Neural progenitor cell (in vitro differentiated cells): Measurements from ENCODE around the gene E2F1. TPM values are rescaled to one million over a fixed set of nuclear protein-coding genes. Genes with fewer than 3 reads are reported as not detected.
"Not testable (repeated sequence)": the region's sequence is repeated elsewhere in the genome, so short reads cannot be mapped to it uniquely, and the experiment has no call there.

Experiments
- DNase-seq: peaks from one replicate; pipeline ENCODE4 v3.0.0-alpha.2; 2016; ENCODE audit warnings: low spot score
- H2AFZ ChIP-seq: fragments of 200-600 bp; sonication (generic); replicated peaks from 2 replicates; pipeline ENCODE4 v1.6.1; 2016; ENCODE audit warnings: antibody characterized with exemption
- H3F3A ChIP-seq: fragments of 200-600 bp; sonication (generic); 2 replicates; pipeline ENCODE4 v1.6.1; 2016; ENCODE audit warnings: antibody characterized with exemption, low read depth
- H3K27ac ChIP-seq: fragments of 200-600 bp; sonication (generic); 2 replicates; pipeline ENCODE4 v1.5.1; 2016; ENCODE audit warnings: mild to moderate bottlenecking
- H3K27me3 ChIP-seq: fragments of 200-600 bp; sonication (generic); 2 replicates; pipeline ENCODE4 v1.6.1; 2016; ENCODE audit warnings: mild to moderate bottlenecking, moderate library complexity
- H3K36me3 ChIP-seq: fragments of 200-600 bp; sonication (generic); 2 replicates; pipeline ENCODE4 v1.5.1; 2016
- H3K4me1 ChIP-seq: fragments of 200-600 bp; sonication (generic); 2 replicates; pipeline ENCODE4 v1.6.1; 2016; ENCODE audit warnings: mixed run types
- H3K4me2 ChIP-seq: fragments of 200-600 bp; sonication (generic); 2 replicates; pipeline ENCODE4 v1.6.1; 2016
- H3K4me3 ChIP-seq: fragments of 200-600 bp; sonication (generic); 2 replicates; pipeline ENCODE4 v1.5.1; 2016
- H3K79me2 ChIP-seq: fragments of 200-600 bp; sonication (generic); 2 replicates; pipeline ENCODE4 v1.6.1; 2016; ENCODE audit warnings: low read depth
- H3K9ac ChIP-seq: fragments of 200-600 bp; sonication (generic); 2 replicates; pipeline ENCODE4 v1.6.1; 2016
- H3K9me3 ChIP-seq: fragments of 200-600 bp; sonication (generic); 2 replicates; pipeline ENCODE4 v1.5.1; 2016; ENCODE audit warnings: low read depth
- H4K20me1 ChIP-seq: fragments of 200-600 bp; sonication (generic); 2 replicates; pipeline ENCODE4 v1.6.1; 2016; ENCODE audit warnings: low read depth
- H3K27ac Mint-ChIP-seq: 3 replicates; pipeline ENCODE4 v1.8.0; 2021; ENCODE audit warnings: mixed read lengths
- H3K27me3 Mint-ChIP-seq: 2 replicates; pipeline ENCODE4 v1.8.0; 2022; ENCODE audit warnings: low read depth, mild to moderate bottlenecking, inconsistent platforms, moderate library complexity, mixed read lengths; ENCODE audit not compliant: insufficient read depth
- H3K36me3 Mint-ChIP-seq: 3 replicates; pipeline ENCODE4 v1.8.0; 2021; ENCODE audit warnings: mixed read lengths
- H3K4me1 Mint-ChIP-seq: 3 replicates; pipeline ENCODE4 v1.8.0; 2021; ENCODE audit warnings: mixed read lengths
- H3K4me3 Mint-ChIP-seq: 3 replicates; pipeline ENCODE4 v1.8.0; 2021; ENCODE audit warnings: mild to moderate bottlenecking, moderate library complexity, mixed read lengths
- H3K9me3 Mint-ChIP-seq: 3 replicates; pipeline ENCODE4 v1.8.0; 2020; ENCODE audit warnings: mixed read lengths
- CTCF ChIP-seq: fragments of 200-600 bp; sonication (generic); IDR thresholded peaks from 2 replicates; pipeline ENCODE4 v1.5.1; 2017; ENCODE audit warnings: antibody characterized with exemption, mild to moderate bottlenecking
- EZH2 ChIP-seq: fragments of 200-600 bp; sonication (generic); IDR thresholded peaks from 2 replicates; pipeline ENCODE4 v1.6.1; 2017; ENCODE audit warnings: antibody characterized with exemption, mild to moderate bottlenecking, moderate library complexity
- EZH2phosphoT487 ChIP-seq: fragments of 200-600 bp; sonication (generic); IDR thresholded peaks from 2 replicates; pipeline ENCODE4 v1.6.1; 2017; ENCODE audit warnings: antibody characterized with exemption
- total RNA-seq: library from RNA; depleted of rRNA; stranded (reverse); fragments of >200 nt; gene quantifications from 2 replicates; pipeline ENCODE4 v1.2.3, GENCODE V29; 2015; ENCODE audit warnings: low replicate concordance

E2F1 gene
- total RNA-seq, 1 donor from 2014 or later, result 9.7 TPM

- Histone ChIP-seq H3K27me3 (no peaks in the 10 kb centered on the region), H3K36me3 (no peaks in the 10 kb centered on the region), H3K9ac (no peak overlapping the region), H3K27ac (no peak overlapping the region), H2AFZ (no peak overlapping the region), H3F3A (no peaks in the 10 kb centered on the region), H3K4me3 (no peak overlapping the region), H3K79me2 (no peaks in the 10 kb centered on the region), H3K4me2 (no peak overlapping the region), H3K4me1 (no peaks in the 10 kb centered on the region), H3K9me3 (no peaks in the 10 kb centered on the region), H4K20me1 (peaks cover 7% of the 10 kb centered on the region)
- TF ChIP-seq EZH2 (no peak), EZH2phosphoT487 (no peak), CTCF (no peak)
- Mint-ChIP-seq H3K27me3 (no peaks in the 10 kb centered on the region), H3K4me1 (peaks cover 5% of the 10 kb centered on the region), H3K36me3 (peaks cover 8% of the 10 kb centered on the region), H3K27ac (no peak overlapping the region), H3K4me3 (no peak overlapping the region), H3K9me3 (no peaks in the 10 kb centered on the region)
- DNase-seq, result no peak
Observed at GRCh38 chr20:33649201-33649681, 36.9 kb downstream of the E2F1 start.

- Mint-ChIP-seq H3K4me1 (peaks cover 5% of the 10 kb centered on the region), H3K27ac (no peak overlapping the region), H3K27me3 (no peaks in the 10 kb centered on the region), H3K9me3 (no peaks in the 10 kb centered on the region), H3K36me3 (peaks cover 8% of the 10 kb centered on the region), H3K4me3 (no peak overlapping the region)
- H3K79me2 ChIP-seq, result no peaks in the 10 kb centered on the region
- no peak for DNase-seq
- no peak overlapping the region for H3K4me2 ChIP-seq
- H3F3A ChIP-seq, result no peaks in the 10 kb centered on the region
- no peak overlapping the region for H3K27ac ChIP-seq
- H2AFZ ChIP-seq, result no peak overlapping the region
- no peaks in the 10 kb centered on the region for H3K27me3 ChIP-seq
- H4K20me1 ChIP-seq, result peaks cover 7% of the 10 kb centered on the region
- no peak for TF ChIP-seq EZH2phosphoT487
- TF ChIP-seq EZH2, result no peak
- no peak for TF ChIP-seq CTCF
- no peak overlapping the region for H3K4me3 ChIP-seq
- H3K9me3 ChIP-seq, result no peaks in the 10 kb centered on the region
- no peaks in the 10 kb centered on the region for H3K4me1 ChIP-seq
- no peaks in the 10 kb centered on the region for H3K36me3 ChIP-seq
- H3K9ac ChIP-seq, result no peak overlapping the region
Observed at GRCh38 chr20:33648396-33649004, 37.7 kb downstream of the E2F1 start.

GRCh38 chr20:33647603-33648395 is 38.4 kb downstream of the E2F1 start:
- TF ChIP-seq EZH2phosphoT487 (no peak), EZH2 (no peak), CTCF (no peak)
- Mint-ChIP-seq H3K9me3 (no peaks in the 10 kb centered on the region), H3K27me3 (no peaks in the 10 kb centered on the region), H3K36me3 (peaks cover 8% of the 10 kb centered on the region), H3K4me1 (no peaks in the 10 kb centered on the region), H3K27ac (no peak overlapping the region), H3K4me3 (no peak overlapping the region)
- no peaks in the 10 kb centered on the region for H3F3A ChIP-seq
- no peaks in the 10 kb centered on the region for H3K36me3 ChIP-seq
- H3K4me1 ChIP-seq, result no peaks in the 10 kb centered on the region
- H3K27ac ChIP-seq, result no peak overlapping the region
- H3K4me3 ChIP-seq, result no peak overlapping the region
- no peak overlapping the region for H3K4me2 ChIP-seq
- peaks cover 7% of the 10 kb centered on the region for H4K20me1 ChIP-seq
- no peak overlapping the region for H3K9ac ChIP-seq
- H3K79me2 ChIP-seq, result no peaks in the 10 kb centered on the region
- no peak overlapping the region for H2AFZ ChIP-seq
- H3K27me3 ChIP-seq, result no peaks in the 10 kb centered on the region
- H3K9me3 ChIP-seq, result no peaks in the 10 kb centered on the region
- DNase-seq, result no peak

- not testable (repeated sequence) for H3K9me3 ChIP-seq, H3K27ac Mint-ChIP-seq, H3K4me2 ChIP-seq, H3K36me3 Mint-ChIP-seq, H3K4me1 Mint-ChIP-seq, H3K27ac ChIP-seq, H3F3A ChIP-seq, H3K9me3 Mint-ChIP-seq, H3K4me3 ChIP-seq, H3K9ac ChIP-seq, H3K27me3 ChIP-seq, H3K4me1 ChIP-seq, H2AFZ ChIP-seq, H3K27me3 Mint-ChIP-seq, H3K36me3 ChIP-seq, H4K20me1 ChIP-seq, H3K79me2 ChIP-seq, H3K4me3 Mint-ChIP-seq
- DNase-seq, result peak; percentile 56
Observed at GRCh38 chr20:33646959-33647602, 39.1 kb downstream of the E2F1 start.
